Natural killer cell (primary cell): ENCODE results near the gene GUCY1A2. TPM values are rescaled to one million over a fixed set of nuclear protein-coding genes. Genes with fewer than 3 reads are reported as not detected.

Experiments used
- ATAC-seq, 3 donors: fragments of 150-1000 bp in 2 of 3; fragments of 200-7000 bp in 1 of 3; cut with Tn5 transposase; 1 replicate in 1 of 3; 2 replicates in 2 of 3; pipeline ENCODE4 v1.10.0; 2021; ENCODE audit warnings: mild to moderate bottlenecking in 2 of 3, moderate library complexity in 2 of 3
- DNase-seq, 2 donors: peaks; one replicate each; pipeline versions ENCODE4 v3.0.0 to v3.0.0-alpha.2; 2013 to 2021; ENCODE audit warnings: mixed read lengths in 1 of 2
- H3K27ac ChIP-seq: one replicate; pipeline ENCODE4 v1.5.1; 2013; ENCODE audit warnings: mild to moderate bottlenecking, low read length
- H3K27me3 ChIP-seq: one replicate; pipeline ENCODE4 v1.6.1; 2013; ENCODE audit warnings: low read length; ENCODE audit not compliant: control insufficient read depth, insufficient read depth
- H3K36me3 ChIP-seq: one replicate; pipeline ENCODE4 v1.6.1; 2013; ENCODE audit warnings: low read length; ENCODE audit not compliant: control insufficient read depth, insufficient read depth
- H3K4me1 ChIP-seq: one replicate; pipeline ENCODE4 v1.6.1; 2013; ENCODE audit warnings: low read length; ENCODE audit not compliant: control insufficient read depth, insufficient read depth
- H3K4me3 ChIP-seq: one replicate; pipeline ENCODE4 v1.5.1; 2013; ENCODE audit warnings: low read length
- H3K9me3 ChIP-seq: one replicate; pipeline ENCODE4 v1.6.1; 2013; ENCODE audit warnings: low read length; ENCODE audit not compliant: control insufficient read depth, insufficient read depth
- H3K27ac Mint-ChIP-seq, 2 donors: one replicate each; pipeline ENCODE4 v1.8.0; 2022; ENCODE audit warnings: mild to moderate bottlenecking in 2 of 2, mixed read lengths in 2 of 2, moderate library complexity in 1 of 2
- H3K27me3 Mint-ChIP-seq, 2 donors: one replicate each; pipeline ENCODE4 v1.8.0; 2022; ENCODE audit warnings: low read depth in 2 of 2, mixed read lengths in 2 of 2
- H3K36me3 Mint-ChIP-seq: one replicate; pipeline ENCODE4 v1.8.0; 2022; ENCODE audit warnings: mixed read lengths
- H3K4me1 Mint-ChIP-seq, 2 donors: one replicate each; pipeline ENCODE4 v1.8.0; 2022; ENCODE audit warnings: mixed read lengths in 2 of 2
- H3K4me3 Mint-ChIP-seq: one replicate; pipeline ENCODE4 v1.8.0; 2022; ENCODE audit warnings: mild to moderate bottlenecking, moderate library complexity, mixed read lengths
- H3K9me3 Mint-ChIP-seq, 2 donors: one replicate each; pipeline ENCODE4 v1.8.0; 2022; ENCODE audit warnings: mixed read lengths in 2 of 2
- WGBS: methylation state at CpG from one replicate; pipeline ENCODE4 v1.1.7; 2013; ENCODE audit warnings: missing lambda C conversion rate; ENCODE audit not compliant: insufficient coverage; 5-methylcytosine and 5-hydroxymethylcytosine counted together
- intact Hi-C: fragments of 100-400 bp; cut with micrococcal nuclease; formaldehyde crosslinking; loops from one replicate; pipeline ENCODE4 v1.14.2; 2022
- total RNA-seq, 4 donors: library from RNA; stranded (reverse); fragments of 120-200 nt in 1 of 4; gene quantifications; one replicate each; pipeline versions ENCODE4 v1.2.3 to v1.2.4, GENCODE V29; 2013 to 2022
- TF ChIP-seq, protein P1 (sequence below): fragments of 200-600 bp; IDR thresholded peaks from one replicate; pipeline ENCODE4 v1.8.0; 2022; ENCODE audit warnings: antibody characterized with exemption

GUCY1A2 gene
- total RNA-seq, 3 donors from 2014 or later (not counting 1 experiment from before 2014, with no cell fraction given): 0.15 TPM; not detected in 2

DNA sequence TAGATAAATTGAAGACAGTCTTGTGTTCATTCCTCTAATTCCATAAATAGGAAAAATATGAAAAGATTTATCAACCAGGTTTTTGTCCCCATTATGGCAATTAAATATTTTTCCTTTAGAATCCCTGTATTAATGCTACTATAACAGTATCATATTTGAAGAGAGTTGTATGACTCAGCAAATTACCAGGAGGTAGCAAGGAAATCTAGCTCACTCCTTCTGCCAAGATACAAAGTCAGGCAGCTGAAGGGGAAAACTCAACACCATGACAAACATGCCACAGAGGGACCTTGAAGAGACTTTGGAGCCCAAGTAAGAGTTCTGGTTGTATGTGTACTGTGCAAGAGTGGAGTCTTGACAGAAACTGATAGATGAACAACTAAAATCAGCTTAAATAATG lies 143.3 kb downstream of the GUCY1A2 start:
- Histone ChIP-seq H3K27ac (no peak overlapping the region), H3K9me3 (no peaks in the 10 kb centered on the region), H3K36me3 (no peaks in the 10 kb centered on the region), H3K27me3 (no peaks in the 10 kb centered on the region), H3K4me3 (no peak overlapping the region), H3K4me1 (no peaks in the 10 kb centered on the region)
- DNase-seq: no peak
- intact Hi-C loops: no loop called here
- H3K4me3 Mint-ChIP-seq: no peak overlapping the region
- TF ChIP-seq, protein P1, sequence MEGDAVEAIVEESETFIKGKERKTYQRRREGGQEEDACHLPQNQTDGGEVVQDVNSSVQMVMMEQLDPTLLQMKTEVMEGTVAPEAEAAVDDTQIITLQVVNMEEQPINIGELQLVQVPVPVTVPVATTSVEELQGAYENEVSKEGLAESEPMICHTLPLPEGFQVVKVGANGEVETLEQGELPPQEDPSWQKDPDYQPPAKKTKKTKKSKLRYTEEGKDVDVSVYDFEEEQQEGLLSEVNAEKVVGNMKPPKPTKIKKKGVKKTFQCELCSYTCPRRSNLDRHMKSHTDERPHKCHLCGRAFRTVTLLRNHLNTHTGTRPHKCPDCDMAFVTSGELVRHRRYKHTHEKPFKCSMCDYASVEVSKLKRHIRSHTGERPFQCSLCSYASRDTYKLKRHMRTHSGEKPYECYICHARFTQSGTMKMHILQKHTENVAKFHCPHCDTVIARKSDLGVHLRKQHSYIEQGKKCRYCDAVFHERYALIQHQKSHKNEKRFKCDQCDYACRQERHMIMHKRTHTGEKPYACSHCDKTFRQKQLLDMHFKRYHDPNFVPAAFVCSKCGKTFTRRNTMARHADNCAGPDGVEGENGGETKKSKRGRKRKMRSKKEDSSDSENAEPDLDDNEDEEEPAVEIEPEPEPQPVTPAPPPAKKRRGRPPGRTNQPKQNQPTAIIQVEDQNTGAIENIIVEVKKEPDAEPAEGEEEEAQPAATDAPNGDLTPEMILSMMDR: no peak
- H3K4me1 Mint-ChIP-seq: no peaks in the 10 kb centered on the region
- ATAC-seq: no peak
- H3K36me3 Mint-ChIP-seq: no peaks in the 10 kb centered on the region
- H3K27me3 Mint-ChIP-seq: no peaks in the 10 kb centered on the region
- no peak overlapping the region for H3K27ac Mint-ChIP-seq
- H3K9me3 Mint-ChIP-seq: peaks cover 22 to 28% of the 10 kb centered on the region in 2 donors

DNA sequence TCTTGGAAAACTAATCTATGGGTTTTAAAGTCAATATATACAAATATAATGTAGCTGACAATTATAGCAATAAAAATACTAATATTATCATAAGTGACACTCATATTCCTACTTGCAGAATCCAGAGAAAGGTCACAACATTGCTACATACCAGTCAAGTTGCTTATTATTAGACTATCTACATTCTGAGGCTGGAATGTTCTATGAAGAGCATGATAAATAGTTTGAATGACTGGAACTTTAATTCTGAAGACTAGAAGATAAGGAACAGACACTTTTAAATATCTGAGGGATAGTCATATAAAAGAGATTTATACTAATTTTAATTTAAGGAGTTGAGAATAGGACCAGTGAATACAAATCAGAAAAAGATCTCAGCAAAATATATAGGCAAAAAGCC lies 146.0 kb downstream of the GUCY1A2 start:
- Histone ChIP-seq H3K36me3 (no peaks in the 10 kb centered on the region), H3K4me1 (no peaks in the 10 kb centered on the region), H3K4me3 (no peak overlapping the region), H3K27me3 (no peaks in the 10 kb centered on the region), H3K27ac (no peak overlapping the region), H3K9me3 (no peaks in the 10 kb centered on the region)
- TF ChIP-seq, protein P1: no peak
- H3K4me1 Mint-ChIP-seq: no peaks in the 10 kb centered on the region
- DNase-seq (no peak), ATAC-seq (no peak)
- no peaks in the 10 kb centered on the region for H3K36me3 Mint-ChIP-seq
- H3K27ac Mint-ChIP-seq: no peak overlapping the region
- H3K4me3 Mint-ChIP-seq: no peak overlapping the region
- H3K9me3 Mint-ChIP-seq: peaks cover 14 to 19% of the 10 kb centered on the region in 2 donors
- H3K27me3 Mint-ChIP-seq: no peaks in the 10 kb centered on the region
- intact Hi-C loops: no loop called here

DNA sequence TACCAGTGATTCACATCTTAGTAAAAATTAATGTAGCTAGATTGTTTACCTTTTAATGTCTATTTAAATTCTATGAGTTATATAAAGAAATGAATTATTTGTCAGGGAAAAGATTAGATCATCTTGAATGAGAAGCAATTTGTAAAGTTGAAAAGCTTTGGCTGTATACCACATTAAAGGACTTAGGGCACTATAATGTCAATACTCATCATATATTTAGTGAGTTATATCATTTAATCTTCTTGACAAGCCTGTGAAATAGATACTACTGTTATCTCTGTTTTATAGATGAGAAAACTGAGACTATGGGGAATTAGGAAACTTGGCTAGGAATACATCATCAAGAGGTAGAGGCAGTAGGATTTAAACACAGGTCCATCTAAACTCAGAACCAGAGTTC lies 160.1 kb downstream of the GUCY1A2 start:
- intact Hi-C loops: no loop called here
- ATAC-seq (no peak), DNase-seq (no peak)
- Histone ChIP-seq H3K4me1 (no peaks in the 10 kb centered on the region), H3K4me3 (no peak overlapping the region), H3K36me3 (no peaks in the 10 kb centered on the region), H3K27ac (no peak overlapping the region), H3K9me3 (peaks cover 14% of the 10 kb centered on the region), H3K27me3 (no peaks in the 10 kb centered on the region)
- Mint-ChIP-seq H3K9me3 (peaks cover 6 to 22% of the 10 kb centered on the region in 2 donors), H3K4me1 (no peaks in the 10 kb centered on the region), H3K27me3 (no peaks in the 10 kb centered on the region), H3K4me3 (no peak overlapping the region), H3K27ac (no peak overlapping the region), H3K36me3 (no peaks in the 10 kb centered on the region)
- TF ChIP-seq, protein P1: no peak

DNA sequence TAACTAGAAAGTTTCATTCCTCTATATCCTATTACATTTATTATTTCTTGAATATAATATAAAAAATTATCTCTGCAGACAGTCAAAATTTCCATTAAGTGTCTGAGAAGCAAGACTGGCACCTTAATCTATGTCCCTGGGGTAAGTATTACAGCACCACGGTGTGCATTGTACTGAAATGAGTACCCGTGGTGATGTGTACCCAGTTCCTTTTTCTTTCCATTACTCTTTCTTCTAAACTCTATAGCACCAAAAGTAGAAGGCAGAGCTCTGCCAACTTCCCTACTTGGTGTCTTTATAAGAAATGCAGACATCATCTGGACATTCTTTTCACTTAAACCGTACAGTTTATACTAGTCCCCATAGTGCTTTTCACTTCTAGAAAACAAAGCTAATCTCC lies 161.7 kb downstream of the GUCY1A2 start:
- H3K27ac ChIP-seq: no peak overlapping the region
- no peaks in the 10 kb centered on the region for H3K4me1 ChIP-seq
- intact Hi-C loops: no loop called here
- H3K27me3 ChIP-seq: no peaks in the 10 kb centered on the region
- peaks cover 9 to 34% of the 10 kb centered on the region in 2 donors for H3K9me3 Mint-ChIP-seq
- no peak overlapping the region for H3K4me3 Mint-ChIP-seq
- TF ChIP-seq, protein P1: no peak
- no peak overlapping the region for H3K27ac Mint-ChIP-seq
- peaks cover 14% of the 10 kb centered on the region for H3K9me3 ChIP-seq
- H3K4me3 ChIP-seq: no peak overlapping the region
- H3K4me1 Mint-ChIP-seq: no peaks in the 10 kb centered on the region
- no peaks in the 10 kb centered on the region for H3K36me3 Mint-ChIP-seq
- DNase-seq (no peak), ATAC-seq (no peak)
- no peaks in the 10 kb centered on the region for H3K27me3 Mint-ChIP-seq
- H3K36me3 ChIP-seq: no peaks in the 10 kb centered on the region
- WGBS: 80% methylated on average over 3 of the region's 3 CpGs
